Measurements from ENCODE around the gene ZNF557.
"Not testable (repeated sequence)": the region's sequence is repeated elsewhere in the genome, so short reads cannot be mapped to it uniquely, and the experiment has no call there.

The ZNF557 gene

DNA sequence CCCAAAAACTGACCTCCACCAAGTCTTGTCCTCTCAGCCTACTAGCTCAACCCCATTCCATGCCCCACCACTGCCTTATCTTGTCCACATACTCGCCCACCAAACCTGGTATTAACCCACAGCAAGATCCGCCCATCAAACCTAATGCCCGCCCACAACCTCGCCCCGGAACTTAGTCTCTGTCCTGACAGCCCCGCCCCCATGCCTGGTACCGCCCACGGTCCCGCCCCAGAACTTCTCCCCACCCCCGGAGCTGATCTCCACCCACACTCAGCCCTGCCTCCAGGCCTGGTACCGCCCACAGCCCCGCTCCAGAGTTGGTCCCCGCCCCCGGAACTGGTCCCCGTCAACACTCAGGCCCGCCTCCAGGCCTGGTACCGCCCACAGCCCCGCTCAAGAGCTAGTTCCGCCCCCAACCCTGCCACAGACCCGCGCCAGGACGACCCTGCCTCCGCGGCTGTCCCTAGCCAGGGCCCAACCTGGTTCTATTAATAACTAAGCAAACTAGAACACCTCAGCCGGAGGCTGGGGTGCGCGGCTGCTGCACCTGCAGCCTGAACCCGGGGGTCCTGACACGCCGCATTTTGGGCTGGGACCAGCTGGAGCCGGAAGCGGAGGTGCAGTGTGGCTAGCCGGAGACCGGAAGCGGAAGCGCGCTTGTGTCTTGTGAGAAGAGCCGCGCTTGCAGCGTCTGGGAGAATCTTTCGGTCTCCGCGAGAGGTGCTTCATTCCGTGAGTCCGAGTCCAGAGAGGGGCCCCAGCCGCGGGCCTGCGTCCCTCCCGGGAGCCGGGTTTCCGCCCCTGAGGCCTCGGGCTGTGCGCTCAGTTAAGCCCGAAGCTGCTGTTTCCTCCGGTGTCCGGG is at the start of gene ZNF557:
Gene ZNF557, plus strand, starts transcription at position 662 of the 862 bp plus-strand sequence. CDS start 5,372 bp downstream, outside the sequence.
- DNase-seq, result peak; percentile 98

DNA sequence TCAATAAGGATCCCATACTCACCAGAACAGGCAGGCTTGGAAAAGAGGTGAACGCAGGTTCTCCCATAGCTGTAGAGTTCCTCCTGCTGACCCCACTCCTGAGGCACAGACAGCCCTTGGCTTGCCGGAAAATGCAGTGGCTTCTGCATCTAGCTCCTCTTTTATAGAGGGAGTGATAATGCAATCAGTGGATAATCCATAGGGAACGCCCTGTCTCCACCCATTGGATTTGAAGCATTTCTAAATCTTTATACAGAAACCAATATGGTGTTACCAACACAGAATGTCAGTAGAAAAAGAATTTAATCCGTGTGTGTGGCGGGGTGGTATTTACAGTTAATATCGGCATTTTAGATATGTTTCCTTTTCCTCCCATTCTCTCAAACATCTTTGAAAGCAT is 48.2 kb upstream of the ZNF557 start, which contains the start of gene MBD3L2B:
Gene MBD3L2B, minus strand, starts transcription at position 101 of the 400 bp plus-strand sequence. Its CDS starts 34 bp downstream, at position 67.
- not testable (repeated sequence) for DNase-seq

DNA sequence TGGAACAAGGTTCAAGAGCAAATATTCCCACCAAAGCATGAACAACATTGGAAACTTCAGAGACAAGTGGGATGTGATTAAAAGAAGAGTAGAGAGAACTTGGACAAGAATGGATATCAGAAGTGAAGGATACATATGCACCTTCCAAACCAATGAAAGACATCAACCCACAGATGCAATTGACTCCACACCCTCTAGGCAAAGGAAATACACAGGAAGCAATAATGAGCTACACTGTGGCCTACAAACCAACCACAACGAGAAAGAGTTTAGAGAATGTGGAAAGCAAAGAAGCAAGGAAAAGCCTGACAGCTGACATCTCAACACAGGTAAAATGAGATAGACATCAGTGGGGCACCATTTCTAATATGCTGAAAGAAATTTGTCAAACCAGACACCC is 40.7 kb upstream of the ZNF557 start:
- not testable (repeated sequence) for DNase-seq

DNA sequence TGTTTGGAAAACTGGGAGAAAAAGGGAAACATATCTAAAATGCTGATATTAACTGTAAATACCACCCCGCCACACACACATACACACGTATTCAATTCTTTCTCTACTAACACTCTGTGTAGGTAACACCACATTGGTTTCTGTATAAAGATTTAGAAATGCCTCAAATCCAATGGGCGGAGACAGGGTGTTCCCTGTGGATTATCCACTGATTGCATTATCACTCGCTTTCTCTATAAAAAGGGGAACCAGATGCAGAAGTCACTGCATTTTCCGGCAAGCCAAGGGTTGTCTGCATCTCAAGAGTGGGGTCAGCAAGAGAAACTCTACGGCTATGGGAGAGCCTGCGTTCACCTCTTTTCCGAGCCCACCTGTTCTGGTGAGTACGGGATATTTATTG is 39.2 kb upstream of the ZNF557 start, which contains the start of gene MBD3L5:
Gene MBD3L5, plus strand, starts transcription at position 301 of the 400 bp plus-strand sequence. Its CDS starts 34 bp downstream, at position 335.
- DNase-seq, result not testable (repeated sequence)

DNA sequence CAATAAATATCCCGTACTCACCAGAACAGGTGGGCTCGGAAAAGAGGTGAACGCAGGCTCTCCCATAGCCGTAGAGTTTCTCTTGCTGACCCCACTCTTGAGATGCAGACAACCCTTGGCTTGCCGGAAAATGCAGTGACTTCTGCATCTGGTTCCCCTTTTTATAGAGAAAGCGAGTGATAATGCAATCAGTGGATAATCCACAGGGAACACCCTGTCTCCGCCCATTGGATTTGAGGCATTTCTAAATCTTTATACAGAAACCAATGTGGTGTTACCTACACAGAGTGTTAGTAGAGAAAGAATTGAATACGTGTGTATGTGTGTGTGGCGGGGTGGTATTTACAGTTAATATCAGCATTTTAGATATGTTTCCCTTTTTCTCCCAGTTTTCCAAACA is 29.4 kb upstream of the ZNF557 start, which contains the start of gene MBD3L4:
Gene MBD3L4, minus strand, starts transcription at position 101 of the 400 bp plus-strand sequence. Its CDS starts 35 bp downstream, at position 66.
- DNase-seq, result not testable (repeated sequence)

DNA sequence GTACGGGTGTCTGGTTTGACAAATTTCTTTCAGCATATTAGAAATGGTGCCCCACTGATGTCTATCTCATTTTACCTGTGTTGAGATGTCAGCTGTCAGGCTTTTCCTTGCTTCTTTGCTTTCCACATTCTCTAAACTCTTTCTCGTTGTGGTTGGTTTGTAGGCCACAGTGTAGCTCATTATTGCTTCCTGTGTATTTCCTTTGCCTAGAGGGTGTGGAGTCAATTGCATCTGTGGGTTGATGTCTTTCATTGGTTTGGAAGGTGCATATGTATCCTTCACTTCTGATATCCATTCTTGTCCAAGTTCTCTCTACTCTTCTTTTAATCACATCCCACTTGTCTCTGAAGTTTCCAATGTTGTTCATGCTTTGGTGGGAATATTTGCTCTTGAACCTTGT is 27.9 kb upstream of the ZNF557 start:
- not testable (repeated sequence) for DNase-seq

DNA sequence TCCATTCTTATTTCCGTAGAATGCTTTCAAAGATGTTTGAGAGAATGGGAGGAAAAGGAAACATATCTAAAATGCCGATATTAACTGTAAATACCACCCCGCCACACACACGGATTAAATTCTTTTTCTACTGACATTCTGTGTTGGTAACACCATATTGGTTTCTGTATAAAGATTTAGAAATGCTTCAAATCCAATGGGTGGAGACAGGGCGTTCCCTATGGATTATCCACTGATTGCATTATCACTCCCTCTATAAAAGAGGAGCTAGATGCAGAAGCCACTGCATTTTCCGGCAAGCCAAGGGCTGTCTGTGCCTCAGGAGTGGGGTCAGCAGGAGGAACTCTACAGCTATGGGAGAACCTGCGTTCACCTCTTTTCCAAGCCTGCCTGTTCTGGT is 20.5 kb upstream of the ZNF557 start, which contains the start of gene MBD3L2:
Gene MBD3L2, plus strand, starts transcription at position 301 of the 400 bp plus-strand sequence. Its CDS starts 53 bp downstream, at position 354.
- DNase-seq, result not testable (repeated sequence)

DNA sequence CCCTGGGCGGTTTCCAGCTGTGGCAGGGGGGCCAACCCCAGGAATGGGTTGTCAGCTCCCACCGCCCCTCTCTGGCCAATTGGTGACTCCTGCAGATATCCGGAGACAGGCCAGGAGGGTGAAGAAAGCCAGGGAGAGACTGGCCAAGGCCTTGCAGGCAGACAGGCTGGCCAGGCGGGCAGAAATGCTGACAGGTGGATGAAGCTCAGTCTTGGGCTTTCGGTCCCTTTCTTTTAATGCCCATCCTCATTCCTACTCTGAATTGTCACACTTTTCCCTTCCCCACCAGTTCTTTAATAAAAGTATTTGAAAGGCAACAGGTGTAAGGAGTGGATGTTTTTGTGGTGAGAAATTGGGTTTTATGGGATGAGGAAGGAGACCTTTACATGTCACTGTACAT is 18.1 kb upstream of the ZNF557 start:
- DNase-seq, result not testable (repeated sequence)

DNA sequence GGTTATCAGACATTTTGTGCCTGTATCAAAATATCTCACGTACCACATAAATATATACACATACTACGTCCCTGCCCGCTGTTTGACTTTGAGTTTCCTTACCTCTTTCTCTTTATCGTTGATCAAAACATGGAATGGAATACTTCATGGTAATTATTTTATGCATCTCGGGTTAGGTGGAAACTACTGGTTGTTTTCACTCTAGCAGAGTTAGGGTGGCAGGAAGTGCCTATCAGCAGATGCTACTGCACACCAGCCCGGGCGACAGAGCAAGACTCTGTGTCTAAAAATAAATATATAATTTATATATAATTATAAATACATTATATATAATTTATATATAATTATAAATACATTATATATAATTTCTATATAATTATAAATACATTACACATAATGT is 16.6 kb upstream of the ZNF557 start:
- DNase-seq, result not testable (repeated sequence)

DNA sequence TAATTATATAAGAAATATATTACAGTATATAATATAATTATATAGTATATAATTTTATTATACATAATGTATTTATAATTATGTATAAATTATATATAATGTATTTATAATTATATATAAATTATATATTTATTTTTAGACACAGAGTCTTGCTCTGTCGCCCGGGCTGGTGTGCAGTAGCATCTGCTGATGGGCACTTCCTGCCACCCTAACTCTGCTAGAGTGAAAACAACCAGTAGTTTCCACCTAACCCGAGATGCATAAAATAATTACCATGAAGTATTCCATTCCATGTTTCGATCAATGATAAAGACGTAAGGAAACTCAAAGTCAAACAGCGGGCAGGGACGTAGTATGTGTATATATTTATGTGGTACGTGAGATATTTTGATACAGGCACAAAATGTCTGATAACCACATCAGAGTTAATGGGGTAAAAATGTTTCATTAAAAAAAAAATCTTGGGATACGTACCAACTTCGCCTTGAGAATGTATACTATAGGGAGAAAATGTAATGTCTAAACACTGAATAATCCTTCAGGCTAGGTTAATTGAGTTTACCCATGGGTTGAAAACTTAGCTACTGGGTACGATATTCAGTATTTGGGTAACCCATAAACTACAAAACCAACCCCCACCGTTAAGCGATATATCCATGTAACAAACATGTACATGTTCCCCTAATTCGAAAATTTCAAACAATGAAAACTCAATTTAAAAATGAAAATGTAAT is 14.7 kb upstream of the ZNF557 start:
- DNase-seq, result not testable (repeated sequence)

DNA sequence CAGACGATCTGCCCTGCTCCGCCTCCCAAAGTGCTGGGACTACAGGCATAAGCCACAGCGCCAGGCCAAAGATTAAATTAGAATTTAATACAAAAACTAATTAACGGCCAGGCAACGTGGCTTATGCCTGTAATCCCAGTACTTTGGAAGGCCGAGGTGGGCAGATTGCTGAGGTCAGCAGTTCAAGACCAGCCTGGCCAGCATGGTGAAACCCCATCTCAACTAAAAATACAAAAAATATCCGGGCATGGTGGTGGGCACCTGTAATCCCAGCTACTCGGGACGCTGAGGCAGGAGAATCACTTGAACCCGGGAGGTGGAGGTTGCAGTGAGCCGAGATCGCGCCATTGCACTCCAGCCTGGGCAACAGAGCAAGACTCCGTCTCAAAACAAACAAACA is 13.8 kb upstream of the ZNF557 start:
- not testable (repeated sequence) for DNase-seq

DNA sequence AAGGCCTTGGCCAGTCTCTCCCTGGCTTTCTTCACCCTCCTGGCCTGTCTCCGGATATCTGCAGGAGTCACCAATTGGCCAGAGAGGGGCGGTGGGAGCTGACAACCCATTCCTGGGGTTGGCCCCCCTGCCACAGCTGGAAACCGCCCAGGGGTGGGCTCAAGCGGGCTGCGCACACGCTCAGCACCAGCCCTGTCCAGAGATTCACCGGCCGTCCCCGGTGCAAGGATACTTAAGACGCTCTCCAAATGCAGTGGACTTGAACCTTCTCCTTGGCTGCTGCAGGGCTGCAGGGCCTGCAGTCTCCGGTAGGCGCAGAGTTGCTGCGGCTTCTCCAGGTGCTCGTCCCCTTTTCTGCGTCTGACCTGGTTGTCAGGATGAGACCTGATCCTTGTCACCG is 13.1 kb upstream of the ZNF557 start:
- not testable (repeated sequence) for DNase-seq

DNA sequence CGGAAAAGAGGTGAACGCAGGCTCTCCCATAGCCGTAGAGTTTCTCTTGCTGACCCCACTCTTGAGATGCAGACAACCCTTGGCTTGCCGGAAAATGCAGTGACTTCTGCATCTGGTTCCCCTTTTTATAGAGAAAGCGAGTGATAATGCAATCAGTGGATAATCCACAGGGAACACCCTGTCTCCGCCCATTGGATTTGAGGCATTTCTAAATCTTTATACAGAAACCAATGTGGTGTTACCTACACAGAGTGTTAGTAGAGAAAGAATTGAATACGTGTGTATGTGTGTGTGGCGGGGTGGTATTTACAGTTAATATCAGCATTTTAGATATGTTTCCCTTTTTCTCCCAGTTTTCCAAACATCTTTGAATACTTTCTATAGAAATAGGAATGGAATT is 10.9 kb upstream of the ZNF557 start, which contains the start of gene MBD3L3:
Gene MBD3L3, minus strand, starts transcription at position 101 of the 400 bp plus-strand sequence. Its CDS starts 71 bp downstream, at position 30.
- DNase-seq, result not testable (repeated sequence)

DNA sequence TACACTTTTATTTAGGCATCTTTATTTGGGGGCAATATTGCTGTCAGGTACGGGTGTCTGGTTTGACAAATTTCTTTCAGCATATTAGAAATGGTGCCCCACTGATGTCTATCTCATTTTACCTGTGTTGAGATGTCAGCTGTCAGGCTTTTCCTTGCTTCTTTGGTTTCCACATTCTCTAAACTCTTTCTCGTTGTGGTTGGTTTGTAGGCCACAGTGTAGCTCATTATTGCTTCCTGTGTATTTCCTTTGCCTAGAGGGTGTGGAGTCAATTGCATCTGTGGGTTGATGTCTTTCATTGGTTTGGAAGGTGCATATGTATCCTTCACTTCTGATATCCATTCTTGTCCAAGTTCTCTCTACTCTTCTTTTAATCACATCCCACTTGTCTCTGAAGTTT is 9.5 kb upstream of the ZNF557 start:
- not testable (repeated sequence) for DNase-seq

DNA sequence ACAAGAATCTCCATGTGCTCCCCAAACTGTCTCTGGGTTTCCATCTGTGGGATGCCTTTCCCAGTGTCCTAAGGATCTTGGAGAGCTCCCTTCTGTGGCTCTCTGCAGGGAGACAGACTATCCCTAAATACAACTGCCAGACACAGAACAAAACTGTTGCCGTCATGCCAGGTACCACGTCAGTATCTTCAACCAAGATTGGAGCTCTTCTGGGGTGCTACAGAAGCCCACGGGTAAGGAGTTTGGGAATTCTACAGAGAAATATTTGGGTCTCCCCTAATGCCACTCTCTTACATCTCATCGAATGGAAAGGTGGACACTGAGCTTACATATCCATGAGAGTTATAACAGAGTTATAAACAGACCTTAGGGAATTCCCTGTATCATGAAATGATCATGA is 6.2 kb upstream of the ZNF557 start:
- no peak for DNase-seq

DNA sequence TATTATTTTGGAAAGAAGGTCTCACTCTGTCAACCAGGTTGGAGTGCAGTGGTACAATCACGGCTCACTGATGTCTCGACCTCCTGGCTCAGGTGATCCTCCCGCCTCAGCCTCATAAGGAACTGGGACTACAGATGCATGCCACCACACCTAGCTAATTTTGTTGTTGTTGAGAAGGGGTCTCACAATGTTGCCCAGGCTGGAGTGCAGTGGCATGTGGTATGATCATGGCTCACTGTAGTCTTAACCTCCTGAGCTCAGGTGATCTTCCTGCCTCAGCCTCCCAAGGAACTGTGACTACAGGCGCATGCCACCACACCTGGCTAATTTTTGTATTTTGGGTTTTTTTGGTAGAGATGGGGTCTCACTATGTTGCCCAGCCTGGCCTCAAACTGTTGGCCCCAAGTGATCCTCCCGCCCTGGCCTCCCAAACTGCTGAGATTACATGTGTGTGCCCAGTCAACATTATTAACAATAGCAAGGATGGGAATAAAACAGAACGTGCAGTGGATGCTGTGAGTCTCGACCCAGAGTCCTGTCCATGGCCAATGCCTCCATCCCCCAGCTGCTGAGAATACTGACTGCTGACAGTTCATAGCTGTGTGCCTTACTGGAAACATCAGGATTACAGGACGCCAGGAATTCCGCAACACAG is 5.6 kb upstream of the ZNF557 start:
- DNase-seq, result no peak

DNA sequence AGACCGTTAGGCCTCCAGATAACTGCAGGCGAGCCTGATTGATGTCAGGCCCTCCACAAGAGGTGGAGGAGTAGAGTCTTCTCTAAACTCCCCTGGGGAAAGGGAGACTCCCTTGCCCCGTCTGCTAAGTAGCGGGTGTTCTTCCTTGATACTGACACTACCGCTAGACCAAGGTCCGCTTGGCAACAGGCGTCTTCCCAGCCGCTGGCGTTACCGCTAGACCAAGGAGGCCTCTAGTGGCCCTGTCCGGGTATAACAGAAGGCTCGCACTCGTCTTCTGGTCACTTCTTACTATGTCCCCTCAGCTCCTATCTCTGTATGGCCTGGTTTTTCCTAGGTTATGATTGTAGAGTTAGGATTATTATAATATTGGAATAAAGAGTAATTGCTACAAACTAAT is 2.4 kb upstream of the ZNF557 start:
- DNase-seq, result peak; percentile 66

DNA sequence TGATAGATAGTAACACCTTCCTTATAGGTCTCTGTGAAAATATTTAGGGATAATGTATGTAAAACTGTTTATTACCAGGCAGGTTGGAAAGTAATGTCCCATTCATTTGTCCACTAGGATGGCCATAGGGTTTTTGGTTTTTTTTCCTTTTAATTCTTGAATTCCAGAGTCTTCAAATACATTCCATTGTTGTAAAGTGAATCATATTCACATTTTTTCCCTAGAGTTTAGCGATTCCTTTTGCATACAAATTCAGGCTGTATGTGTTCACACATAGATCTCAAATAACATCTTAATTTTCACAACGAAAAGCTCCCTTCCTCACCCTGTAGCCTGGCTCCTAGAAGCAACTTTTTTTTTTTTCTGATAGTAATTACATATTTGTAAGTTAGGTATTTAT is 1.8 kb upstream of the ZNF557 start:
- DNase-seq, result no peak

DNA sequence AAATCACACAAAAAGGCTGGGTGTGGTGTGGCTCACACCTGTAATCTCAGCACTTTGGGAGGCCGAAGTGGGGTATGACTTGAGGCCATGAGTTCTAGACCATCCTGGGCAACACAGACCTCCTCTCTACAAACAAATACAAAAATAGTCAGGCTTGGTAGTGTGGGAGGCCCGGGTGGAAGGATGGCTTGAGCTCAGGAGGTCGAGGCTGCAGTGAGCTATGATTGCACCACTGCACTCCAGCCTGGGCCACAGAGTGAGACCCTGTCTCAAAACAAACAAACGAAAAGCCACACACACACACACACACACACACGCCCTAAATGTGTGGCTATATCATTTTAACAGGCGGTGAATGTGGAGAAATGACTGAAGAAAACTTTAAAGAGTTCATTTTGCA is 904 bp upstream of the ZNF557 start:
- no peak for DNase-seq

DNA sequence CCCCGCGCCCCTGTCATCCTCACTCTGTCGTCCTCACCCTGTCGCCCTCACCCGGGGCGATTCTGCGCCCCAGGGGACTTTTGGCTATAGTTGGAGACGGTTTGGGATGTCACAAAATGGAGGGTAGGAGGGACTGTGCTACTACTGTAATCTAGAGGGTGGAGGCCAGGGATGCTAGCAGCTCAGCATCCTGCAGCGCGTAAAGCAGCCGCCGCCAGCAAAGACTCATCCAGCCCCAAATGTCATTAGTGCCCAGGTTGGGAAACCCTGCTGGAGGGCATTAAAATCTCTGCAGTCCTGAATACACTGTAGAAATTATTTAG is 362 bp downstream of the ZNF557 start:
- peak; percentile 51 for DNase-seq

DNA sequence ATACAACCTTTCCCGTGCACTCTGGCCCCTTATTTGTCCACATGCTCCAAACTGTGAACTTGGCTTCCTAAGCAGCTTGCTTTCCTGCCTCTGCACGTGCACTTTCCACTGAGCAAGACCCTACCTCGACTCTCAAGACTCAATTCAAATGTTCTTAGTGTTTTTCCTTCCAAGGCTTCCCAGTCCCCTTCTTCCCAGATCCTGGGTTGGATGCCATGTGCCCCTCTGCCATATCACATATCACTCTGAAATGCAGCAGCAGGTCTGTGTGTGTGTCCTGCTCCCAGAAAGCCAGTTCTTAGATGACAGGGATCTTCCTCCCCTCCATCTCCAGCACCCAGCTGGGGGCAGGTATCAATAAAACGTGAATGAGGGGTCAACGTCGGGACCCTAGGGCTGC is 3.0 kb downstream of the ZNF557 start:
- no peak for DNase-seq

DNA sequence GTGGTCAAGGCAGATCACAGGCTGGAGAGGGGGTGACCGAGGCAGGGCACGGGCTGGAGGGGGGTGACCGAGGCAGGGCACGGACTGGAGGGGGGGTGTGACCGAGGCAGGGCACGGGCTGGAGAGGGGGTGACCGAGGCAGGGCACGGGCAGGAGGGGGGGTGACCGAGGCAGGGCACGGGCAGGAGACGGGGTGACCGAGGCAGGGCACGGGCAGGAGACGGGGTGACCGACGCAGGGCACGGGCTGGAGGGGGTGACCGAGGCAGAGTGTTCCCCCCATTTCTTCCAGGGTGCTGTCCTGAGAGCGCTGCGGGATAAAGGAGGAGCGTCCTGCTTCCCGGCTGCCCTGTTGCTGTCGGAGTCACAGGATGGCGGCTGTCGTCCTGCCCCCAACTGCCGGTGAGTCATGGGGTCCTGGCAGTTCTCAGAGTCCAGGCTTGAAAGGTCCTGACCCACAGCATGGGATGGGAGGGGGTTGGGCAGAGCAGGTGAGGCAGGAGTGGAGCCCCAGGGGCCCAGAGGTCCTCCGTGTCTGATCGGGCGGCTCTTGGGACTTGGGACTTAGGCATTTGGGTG is 5.3 kb downstream of the ZNF557 start:
- DNase-seq, result no peak

Measured in NCI-H69 (cell line).